Endodermal cell (in vitro differentiated cells): ENCODE results near the gene FBL. TPM values are rescaled to one million over a fixed set of nuclear protein-coding genes. Genes with fewer than 3 reads are reported as not detected.

Experiments used
- DNase-seq: peaks from one replicate; pipeline ENCODE4 v3.0.0-alpha.2; 2017
- H3K27ac ChIP-seq: 2 replicates; pipeline ENCODE4 v1.5.1; 2013; ENCODE audit warnings: mild to moderate bottlenecking, low read depth, low read length, moderate library complexity
- H3K27me3 ChIP-seq: 2 replicates; pipeline ENCODE4 v1.6.1; 2013; ENCODE audit warnings: mild to moderate bottlenecking, low read length, moderate library complexity; ENCODE audit not compliant: insufficient read depth, control insufficient read depth, poor library complexity, severe bottlenecking
- H3K36me3 ChIP-seq: 2 replicates; pipeline ENCODE4 v1.7.0; 2013; ENCODE audit warnings: mild to moderate bottlenecking, low read length, moderate library complexity; ENCODE audit not compliant: control insufficient read depth, insufficient read depth
- H3K4me1 ChIP-seq: one replicate; pipeline ENCODE4 v1.7.0; 2013; ENCODE audit warnings: low read length; ENCODE audit not compliant: control insufficient read depth, insufficient read depth
- H3K4me3 ChIP-seq: 2 replicates; pipeline ENCODE4 v1.5.1; 2013; ENCODE audit warnings: mild to moderate bottlenecking, low read length, moderate library complexity
- H3K9ac ChIP-seq: 2 replicates; pipeline ENCODE4 v1.6.1; 2013; ENCODE audit warnings: mild to moderate bottlenecking, low read length, moderate library complexity; ENCODE audit not compliant: poor library complexity, severe bottlenecking; ENCODE audit errors: extremely low read depth
- H3K9me3 ChIP-seq: 2 replicates; pipeline ENCODE4 v1.6.1; 2013; ENCODE audit warnings: mild to moderate bottlenecking, low read length, moderate library complexity; ENCODE audit not compliant: control insufficient read depth
- H3K27ac Mint-ChIP-seq: 2 replicates; pipeline ENCODE4 v1.8.0; 2020; ENCODE audit warnings: mixed read lengths
- H3K27me3 Mint-ChIP-seq: 2 replicates; pipeline ENCODE4 v1.8.0; 2021; ENCODE audit warnings: mild to moderate bottlenecking, mixed read lengths; ENCODE audit not compliant: insufficient read depth
- H3K36me3 Mint-ChIP-seq: 2 replicates; pipeline ENCODE4 v1.8.0; 2020; ENCODE audit warnings: low read depth, mixed read lengths
- H3K4me1 Mint-ChIP-seq: 2 replicates; pipeline ENCODE4 v1.8.0; 2020; ENCODE audit warnings: mixed read lengths
- H3K4me3 Mint-ChIP-seq: 2 replicates; pipeline ENCODE4 v1.8.0; 2020; ENCODE audit warnings: mild to moderate bottlenecking, moderate library complexity, mixed read lengths
- H3K9me3 Mint-ChIP-seq: 2 replicates; pipeline ENCODE4 v1.8.0; 2020; ENCODE audit warnings: mild to moderate bottlenecking, mixed read lengths
- whole genome bisulfite sequencing, 2 experiments: methylation state at CpG; one replicate each; pipeline versions ENCODE4 v1.1.5 to v1.1.7; 2013; ENCODE audit warnings: missing lambda C conversion rate in 2 of 2, mixed read lengths in 1 of 2; ENCODE audit not compliant: insufficient coverage in 1 of 2, insufficient read length in 1 of 2; 5-methylcytosine and 5-hydroxymethylcytosine counted together
- microRNA-seq: library from miRNA; unstranded; fragments of <30 nt; microRNA quantifications from one replicate; pipeline ENCODE4 v1.2.0, GENCODE V29; 2020; ENCODE audit warnings: borderline microRNAs expressed
- total RNA-seq, 2 donors: library from RNA; stranded (reverse); fragmentation: NEBNext Ultra II Directional in 1 of 2; extraction: Animal tissue kit (Norgen Biotek cat#: 25700) in 1 of 2; gene quantifications; 2 replicates in 1 of 2; 3 replicates in 1 of 2; pipeline ENCODE4 v1.2.1, GENCODE V29; 2021
- TF ChIP-seq, protein P1 (sequence below): fragments of 200-600 bp; sonication (generic); conservative IDR thresholded peaks from 2 replicates; pipeline ENCODE4 v1.5.0; 2021; ENCODE audit warnings: antibody characterized with exemption, mild to moderate bottlenecking

The FBL gene
- total RNA-seq, 2 donors from 2014 or later = 356 to 387 TPM

DNA sequence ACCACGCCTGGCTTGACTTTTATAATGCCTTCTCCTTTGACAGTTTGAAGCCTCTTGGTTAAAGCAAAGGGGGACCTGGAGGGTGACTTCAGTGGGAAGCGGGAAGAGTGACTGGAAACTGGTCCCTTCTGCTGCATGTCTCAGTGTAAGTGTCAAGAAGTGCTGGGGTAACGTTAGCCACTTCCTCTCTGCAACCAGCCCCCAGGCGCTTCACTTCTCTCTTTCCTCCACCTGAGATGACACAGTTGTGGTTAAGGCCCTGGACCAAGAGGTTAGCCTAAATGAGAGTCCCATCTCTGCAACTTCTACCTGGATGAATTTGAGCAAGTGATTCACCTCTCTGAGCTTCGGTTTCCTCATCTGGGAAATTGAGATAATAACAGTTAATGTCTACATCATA lies 51.2 kb downstream of the FBL start:
- H3K9ac ChIP-seq = no peak overlapping the region
- no peak overlapping the region for H3K4me3 ChIP-seq
- Mint-ChIP-seq H3K4me3 (no peak overlapping the region), H3K9me3 (no peaks in the 10 kb centered on the region), H3K36me3 (no peaks in the 10 kb centered on the region), H3K27ac (no peak overlapping the region), H3K27me3 (no peaks in the 10 kb centered on the region), H3K4me1 (peaks cover 4% of the 10 kb centered on the region)
- 86 to 100% methylated on average over 1 to 5 of the region's 5 CpGs for WGBS, 2 experiments
- no peaks in the 10 kb centered on the region for H3K4me1 ChIP-seq
- H3K27ac ChIP-seq = no peak overlapping the region
- H3K36me3 ChIP-seq = no peaks in the 10 kb centered on the region
- TF ChIP-seq, protein P1, sequence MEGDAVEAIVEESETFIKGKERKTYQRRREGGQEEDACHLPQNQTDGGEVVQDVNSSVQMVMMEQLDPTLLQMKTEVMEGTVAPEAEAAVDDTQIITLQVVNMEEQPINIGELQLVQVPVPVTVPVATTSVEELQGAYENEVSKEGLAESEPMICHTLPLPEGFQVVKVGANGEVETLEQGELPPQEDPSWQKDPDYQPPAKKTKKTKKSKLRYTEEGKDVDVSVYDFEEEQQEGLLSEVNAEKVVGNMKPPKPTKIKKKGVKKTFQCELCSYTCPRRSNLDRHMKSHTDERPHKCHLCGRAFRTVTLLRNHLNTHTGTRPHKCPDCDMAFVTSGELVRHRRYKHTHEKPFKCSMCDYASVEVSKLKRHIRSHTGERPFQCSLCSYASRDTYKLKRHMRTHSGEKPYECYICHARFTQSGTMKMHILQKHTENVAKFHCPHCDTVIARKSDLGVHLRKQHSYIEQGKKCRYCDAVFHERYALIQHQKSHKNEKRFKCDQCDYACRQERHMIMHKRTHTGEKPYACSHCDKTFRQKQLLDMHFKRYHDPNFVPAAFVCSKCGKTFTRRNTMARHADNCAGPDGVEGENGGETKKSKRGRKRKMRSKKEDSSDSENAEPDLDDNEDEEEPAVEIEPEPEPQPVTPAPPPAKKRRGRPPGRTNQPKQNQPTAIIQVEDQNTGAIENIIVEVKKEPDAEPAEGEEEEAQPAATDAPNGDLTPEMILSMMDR = no peak
- no peaks in the 10 kb centered on the region for H3K27me3 ChIP-seq
- no peak for DNase-seq
- no peaks in the 10 kb centered on the region for H3K9me3 ChIP-seq

DNA sequence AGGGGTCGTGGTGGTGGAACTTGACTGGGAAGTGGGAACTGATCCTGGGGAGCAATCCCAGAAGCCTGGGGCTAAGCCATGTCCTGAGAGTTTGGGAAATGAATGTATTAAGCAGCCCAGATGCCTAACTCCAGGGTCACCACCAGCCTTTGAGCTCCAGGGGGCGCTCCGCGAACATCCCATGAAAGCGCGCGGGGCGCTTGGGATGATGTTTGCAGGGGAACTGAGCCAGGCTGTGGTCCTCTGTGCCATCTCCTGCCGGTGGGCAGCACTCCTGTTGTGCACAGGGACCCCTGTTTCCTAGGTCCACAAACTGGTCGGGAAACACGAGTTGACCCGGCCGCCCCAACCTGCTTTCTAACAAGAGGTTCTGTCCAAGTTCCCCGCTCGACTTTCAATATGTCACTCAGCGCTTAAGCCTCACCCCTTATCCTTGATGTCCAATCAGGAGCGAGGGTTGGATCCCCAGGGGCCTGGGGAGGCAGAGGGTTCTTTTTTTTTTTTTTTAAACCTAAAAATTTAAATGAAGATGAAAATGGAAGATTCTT lies 53.1 kb downstream of the FBL start:
- Histone ChIP-seq H3K9me3 (no peaks in the 10 kb centered on the region), H3K4me3 (peak overlapping the region; percentile 72), H3K27me3 (no peaks in the 10 kb centered on the region), H3K27ac (no peak overlapping the region), H3K4me1 (no peaks in the 10 kb centered on the region), H3K36me3 (no peaks in the 10 kb centered on the region), H3K9ac (no peak overlapping the region)
- H3K36me3 Mint-ChIP-seq = no peaks in the 10 kb centered on the region
- no peaks in the 10 kb centered on the region for H3K27me3 Mint-ChIP-seq
- H3K9me3 Mint-ChIP-seq = no peaks in the 10 kb centered on the region
- WGBS, 2 experiments = 0 to 1% methylated on average over 12 to 17 of the region's 17 CpGs
- peak overlapping the region; percentile 42 for H3K4me3 Mint-ChIP-seq
- peaks cover 4% of the 10 kb centered on the region for H3K4me1 Mint-ChIP-seq
- DNase-seq = peak; percentile 94
- TF ChIP-seq, protein P1 = peak; percentile 98
- H3K27ac Mint-ChIP-seq = no peak overlapping the region

DNA sequence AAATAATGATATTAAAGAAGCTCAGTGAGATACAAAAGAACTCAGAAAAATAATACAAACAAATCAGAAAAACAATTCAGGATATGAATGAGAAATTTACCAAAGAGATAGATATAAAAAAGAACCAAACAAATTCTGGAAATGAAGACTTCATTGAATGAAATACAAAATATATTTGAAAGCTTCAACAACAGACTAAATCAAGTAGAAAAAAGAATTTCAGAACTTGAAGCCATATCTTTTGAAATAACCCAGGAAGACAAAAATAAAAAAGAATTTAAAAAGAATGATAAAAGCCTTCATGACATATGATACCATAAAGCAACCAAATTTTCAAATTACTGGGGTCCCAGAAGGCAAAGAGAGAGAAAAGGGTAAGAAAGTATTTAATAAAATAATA lies 57.9 kb downstream of the FBL start:
- DNase-seq = no peak
- Mint-ChIP-seq H3K36me3 (no peaks in the 10 kb centered on the region), H3K27ac (no peak overlapping the region), H3K4me1 (no peaks in the 10 kb centered on the region), H3K9me3 (no peaks in the 10 kb centered on the region), H3K4me3 (no peak overlapping the region), H3K27me3 (peaks cover 23% of the 10 kb centered on the region)
- H3K27me3 ChIP-seq = peaks cover 18% of the 10 kb centered on the region
- no peak overlapping the region for H3K9ac ChIP-seq
- no peaks in the 10 kb centered on the region for H3K4me1 ChIP-seq
- TF ChIP-seq, protein P1 = no peak
- H3K36me3 ChIP-seq = no peaks in the 10 kb centered on the region
- H3K4me3 ChIP-seq = no peak overlapping the region
- H3K27ac ChIP-seq = no peak overlapping the region
- H3K9me3 ChIP-seq = no peaks in the 10 kb centered on the region

Small RNAs within 50 kb of the gene (microRNA-seq; reads per million reads assigned to microRNA genes)
- gene MIR6719 = not detected

Other genes with a start within 250 kb of the FBL start
- gene LGALS13, start 243.9 kb downstream of the FBL start, total RNA-seq = not detected
- not detected for gene LGALS16, start 190.5 kb downstream of the FBL start, total RNA-seq
- not detected for gene LGALS14, start 141.9 kb downstream of the FBL start, total RNA-seq
- gene CLC, start 108.3 kb downstream of the FBL start, total RNA-seq = not detected
- gene LEUTX, start 67.5 kb downstream of the FBL start, total RNA-seq = not detected
- 10 to 100 TPM; 21.8 to 37.7 TPM for gene DYRK1B, start 12.2 kb downstream of the FBL start, total RNA-seq
- gene FCGBP, start 88.3 kb upstream of the FBL start, total RNA-seq = under 1 TPM; 0.29 to 0.62 TPM
- 10 to 100 TPM; 88.9 to 96.9 TPM for gene PSMC4, start 124.8 kb upstream of the FBL start, total RNA-seq
- 1 to 10 TPM; 2.5 to 4.6 TPM for gene ZNF546, start 150.7 kb upstream of the FBL start, total RNA-seq
- gene ZNF780B, start 209.9 kb upstream of the FBL start, total RNA-seq = 10 to 100 TPM; 24.7 to 30.5 TPM
- gene ZNF780A, start 244.6 kb upstream of the FBL start, total RNA-seq = 10 to 100 TPM; 20.5 to 21.2 TPM